AG09309 (cell line): ENCODE measurements around the gene VENTX.

Experiments used
- DNase-seq: peaks from one replicate; pipeline ENCODE4 v3.0.0-alpha.2; 2010; ENCODE audit warnings: low read depth
- H3K4me3 ChIP-seq: 2 replicates; pipeline ENCODE4 v1.5.1; 2011; ENCODE audit warnings: mild to moderate bottlenecking, low read depth, low read length, moderate library complexity; ENCODE audit not compliant: control insufficient read depth
- TF ChIP-seq, protein P1 (sequence below): IDR thresholded peaks from 2 replicates; pipeline ENCODE4 v1.5.1; 2011; ENCODE audit warnings: mild to moderate bottlenecking, low read depth, low read length, inconsistent platforms; ENCODE audit not compliant: insufficient read depth, control insufficient read depth; ENCODE audit errors: missing control alignments

VENTX gene

DNA sequence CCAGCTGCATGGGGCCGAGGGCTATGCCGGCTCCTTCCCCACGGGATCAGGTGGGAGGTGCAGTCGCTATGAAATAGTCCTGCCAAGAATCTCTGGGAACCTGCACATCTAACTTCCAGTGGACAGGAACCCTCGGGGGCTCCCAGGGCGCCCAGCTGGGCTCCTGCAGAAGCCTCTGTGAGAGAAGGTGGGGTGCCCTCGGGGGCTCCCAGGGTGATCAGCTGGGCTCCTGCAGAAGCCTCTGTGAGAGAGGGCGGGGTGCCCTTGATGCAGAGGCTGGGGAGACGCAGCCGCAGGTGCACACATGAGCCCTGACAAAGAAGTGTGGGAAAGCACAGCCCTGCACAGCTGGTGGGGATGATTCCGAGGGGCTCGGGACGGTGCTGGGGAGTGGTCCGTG is 5.9 kb downstream of the VENTX start:
- no peak for DNase-seq
- TF ChIP-seq, protein P1, sequence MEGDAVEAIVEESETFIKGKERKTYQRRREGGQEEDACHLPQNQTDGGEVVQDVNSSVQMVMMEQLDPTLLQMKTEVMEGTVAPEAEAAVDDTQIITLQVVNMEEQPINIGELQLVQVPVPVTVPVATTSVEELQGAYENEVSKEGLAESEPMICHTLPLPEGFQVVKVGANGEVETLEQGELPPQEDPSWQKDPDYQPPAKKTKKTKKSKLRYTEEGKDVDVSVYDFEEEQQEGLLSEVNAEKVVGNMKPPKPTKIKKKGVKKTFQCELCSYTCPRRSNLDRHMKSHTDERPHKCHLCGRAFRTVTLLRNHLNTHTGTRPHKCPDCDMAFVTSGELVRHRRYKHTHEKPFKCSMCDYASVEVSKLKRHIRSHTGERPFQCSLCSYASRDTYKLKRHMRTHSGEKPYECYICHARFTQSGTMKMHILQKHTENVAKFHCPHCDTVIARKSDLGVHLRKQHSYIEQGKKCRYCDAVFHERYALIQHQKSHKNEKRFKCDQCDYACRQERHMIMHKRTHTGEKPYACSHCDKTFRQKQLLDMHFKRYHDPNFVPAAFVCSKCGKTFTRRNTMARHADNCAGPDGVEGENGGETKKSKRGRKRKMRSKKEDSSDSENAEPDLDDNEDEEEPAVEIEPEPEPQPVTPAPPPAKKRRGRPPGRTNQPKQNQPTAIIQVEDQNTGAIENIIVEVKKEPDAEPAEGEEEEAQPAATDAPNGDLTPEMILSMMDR, result no peak
- no peak overlapping the region for H3K4me3 ChIP-seq

DNA sequence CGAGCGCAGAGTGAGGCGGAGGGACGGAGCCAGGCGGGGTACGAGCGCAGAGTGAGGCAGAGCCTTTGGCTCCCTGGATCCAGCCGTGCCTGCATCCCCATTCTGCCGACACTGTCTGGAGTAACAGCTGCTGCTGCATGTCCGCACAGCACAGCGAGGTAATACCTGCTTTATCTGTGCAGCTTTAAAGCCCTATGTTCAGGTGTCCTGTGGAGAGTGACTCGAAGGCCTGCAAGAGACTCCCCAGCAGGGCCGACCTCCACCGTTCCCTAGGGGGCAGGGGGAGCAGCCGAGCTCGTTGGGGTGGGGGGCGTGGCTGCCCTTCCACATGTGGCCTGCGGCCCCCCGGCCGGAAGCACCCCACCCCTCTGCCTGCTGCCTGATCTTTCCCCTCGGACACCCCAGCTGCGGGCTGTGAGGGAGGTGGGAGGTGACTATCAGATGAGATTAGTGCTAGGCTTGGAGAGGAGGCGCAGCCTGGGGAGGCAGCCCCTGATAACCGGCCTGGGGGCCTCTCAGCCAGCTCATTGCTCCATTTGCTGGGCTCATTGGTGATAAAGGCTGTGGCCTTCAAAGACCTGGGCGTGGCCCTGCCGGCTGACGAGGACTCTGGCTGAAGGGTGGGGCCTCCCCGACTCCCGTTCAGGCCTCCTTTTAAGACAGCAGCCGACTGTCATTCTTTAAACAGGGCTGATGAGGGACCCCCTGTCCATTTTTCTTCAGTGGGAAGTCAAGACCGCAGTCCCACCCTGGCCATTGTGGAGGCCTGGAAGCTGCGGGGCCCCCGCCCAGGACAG is 8.0 kb downstream of the VENTX start:
- no peak for DNase-seq
- TF ChIP-seq, protein P1, result no peak
- no peak overlapping the region for H3K4me3 ChIP-seq

GRCh38 chr10:133246236-133246626 is 8.6 kb downstream of the VENTX start:
- no peak overlapping the region for H3K4me3 ChIP-seq
- DNase-seq, result no peak
- TF ChIP-seq, protein P1, result no peak

GRCh38 chr10:133247681-133248333 is 10.2 kb downstream of the VENTX start:
- TF ChIP-seq, protein P1, result no peak
- no peak for DNase-seq
- no peak overlapping the region for H3K4me3 ChIP-seq

DNA sequence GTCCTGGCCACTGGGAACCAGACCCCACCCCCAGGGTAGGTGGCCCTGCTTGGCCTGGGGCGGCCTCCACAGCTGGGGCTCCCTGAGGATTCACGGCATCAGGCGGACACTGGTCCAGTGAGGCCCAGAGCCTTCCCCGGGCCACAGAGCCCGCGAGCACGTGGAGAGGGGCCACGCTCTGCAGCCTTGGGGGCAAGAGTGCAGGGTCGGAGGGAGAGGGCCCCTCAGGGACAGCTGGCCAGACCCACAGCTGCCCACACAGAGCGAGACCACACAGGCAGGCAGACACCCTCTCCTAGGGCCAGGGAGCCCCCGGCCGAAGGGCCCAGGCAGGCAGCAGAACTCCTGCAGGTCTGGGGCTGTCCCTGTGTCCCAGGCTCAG is 10.7 kb downstream of the VENTX start:
- no peak overlapping the region for H3K4me3 ChIP-seq
- TF ChIP-seq, protein P1, result no peak
- DNase-seq, result no peak

GRCh38 chr10:133249094-133249780 is 11.6 kb downstream of the VENTX start:
- no peak overlapping the region for H3K4me3 ChIP-seq
- DNase-seq, result no peak
- TF ChIP-seq, protein P1, result no peak
